GM21526 (cell line): ENCODE measurements around the gene FCHSD2.
"Not testable (repeated sequence)": the region's sequence is repeated elsewhere in the genome, so short reads cannot be mapped to it uniquely, and the experiment has no call there.

Experiments
- ATAC-seq: cut with Tn5 transposase; IDR thresholded peaks from one replicate; pipeline ENCODE4 v1.9.1; 2021; ENCODE audit warnings: moderate library complexity; ENCODE audit not compliant: unreplicated experiment, low FRiP score

The FCHSD2 gene

GRCh38 chr11:72899238-72899637 is 242.9 kb downstream of the FCHSD2 start:
- no peak for ATAC-seq

DNA sequence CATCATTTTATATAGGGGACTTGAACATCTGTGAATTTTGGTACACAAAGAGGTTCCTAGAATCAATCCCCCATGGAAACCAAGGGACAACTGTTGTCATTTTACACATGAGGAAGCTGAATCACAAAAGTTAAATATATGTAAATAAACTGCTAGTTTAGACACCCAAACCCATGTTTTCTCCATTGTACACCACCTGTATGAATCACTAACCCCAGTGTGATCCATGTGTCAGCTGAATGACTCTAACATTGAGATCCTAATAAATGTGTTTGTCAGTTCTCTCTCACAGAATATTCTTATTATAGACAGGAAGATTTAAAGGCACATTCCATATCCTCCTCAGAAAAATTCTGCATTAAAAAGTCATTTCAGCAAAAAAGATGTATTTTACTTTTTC is 244.6 kb downstream of the FCHSD2 start:
- ATAC-seq, result no peak

- no peak for ATAC-seq
Measured at GRCh38 chr11:72896431-72896830, 245.7 kb downstream of the FCHSD2 start.

DNA sequence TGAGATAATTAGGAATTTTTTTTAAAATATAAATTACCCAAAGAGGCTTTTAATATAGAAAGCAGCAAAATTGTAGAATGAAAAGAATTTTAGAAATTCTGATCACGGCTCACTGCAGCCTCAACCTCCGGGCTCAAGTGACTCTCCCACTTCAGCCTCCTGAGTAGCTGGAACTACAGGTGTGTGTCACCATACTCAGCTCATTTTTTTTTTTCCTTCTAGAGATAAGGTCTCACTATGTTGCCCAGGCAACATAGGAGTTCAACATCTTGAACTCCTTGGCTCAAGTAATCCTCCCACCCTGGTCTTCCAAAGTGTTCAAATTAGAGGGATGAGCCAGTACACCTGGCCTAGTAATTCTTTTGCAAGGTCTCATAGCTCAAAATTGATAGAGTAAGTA is 251.2 kb downstream of the FCHSD2 start:
- ATAC-seq, result no peak

GRCh38 chr11:72886619-72887018 is 255.5 kb downstream of the FCHSD2 start:
- no peak for ATAC-seq

DNA sequence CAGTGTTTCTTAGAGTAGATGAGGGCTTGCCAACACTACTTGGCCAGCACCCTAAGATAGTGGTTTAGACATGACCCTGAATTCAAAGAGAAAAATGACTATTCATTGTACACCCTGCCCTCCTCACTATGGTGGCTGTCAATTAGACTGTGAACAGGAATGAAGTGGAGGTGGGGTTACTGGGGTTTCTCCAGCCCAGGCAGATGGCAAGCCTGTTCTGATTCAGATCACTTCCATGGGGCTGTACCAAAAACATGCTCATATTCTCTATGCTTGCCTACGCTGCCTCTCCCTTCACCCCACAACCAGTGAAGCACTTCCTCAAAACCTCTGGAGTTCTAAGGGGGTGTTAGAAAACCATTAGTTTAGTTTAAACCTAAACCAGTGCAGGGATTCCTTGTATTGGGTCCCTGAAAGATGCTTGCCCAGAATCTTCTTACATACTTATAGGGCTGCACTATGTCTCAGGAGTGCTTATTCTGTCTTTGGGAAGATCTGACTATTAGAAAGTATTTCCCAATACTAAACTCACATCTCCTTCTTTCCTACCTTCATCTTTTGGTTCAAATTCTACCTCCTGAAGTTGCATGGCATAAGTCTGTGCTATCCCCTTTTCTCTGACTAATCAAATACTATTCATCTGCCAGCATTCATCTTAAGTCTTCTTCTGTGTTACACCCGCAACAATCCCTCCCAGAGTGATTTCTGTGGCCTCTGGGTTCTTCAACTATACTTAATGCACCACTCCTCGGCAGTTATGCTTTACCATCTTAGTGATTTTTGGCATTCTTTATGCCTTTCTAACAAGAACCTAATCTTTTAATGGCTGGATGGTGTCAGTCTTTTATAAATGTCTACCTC is 256.1 kb downstream of the FCHSD2 start:
- no peak for ATAC-seq

DNA sequence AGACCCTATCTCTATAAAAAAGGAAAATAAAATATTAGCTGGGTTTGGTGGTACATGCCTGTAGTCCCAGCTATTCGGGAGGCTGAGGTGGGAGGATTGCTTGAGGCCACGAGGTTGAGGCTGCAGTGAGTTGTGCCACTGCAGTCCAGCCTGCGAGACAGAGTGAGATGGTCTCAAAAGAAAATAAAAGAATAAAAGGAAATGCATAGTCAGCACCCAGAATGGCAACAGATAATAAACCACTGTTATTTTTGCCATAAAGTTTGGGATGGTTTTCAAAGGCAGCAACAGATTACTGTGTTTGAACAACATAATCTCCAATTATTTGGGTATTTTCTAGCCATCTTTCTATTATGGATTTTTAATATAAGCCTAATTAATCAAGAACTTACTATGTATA is 266.0 kb downstream of the FCHSD2 start:
- no peak for ATAC-seq

GRCh38 chr11:72875736-72876135 is 266.4 kb downstream of the FCHSD2 start:
- no peak for ATAC-seq

GRCh38 chr11:72872012-72872411 is 270.1 kb downstream of the FCHSD2 start:
- no peak for ATAC-seq

DNA sequence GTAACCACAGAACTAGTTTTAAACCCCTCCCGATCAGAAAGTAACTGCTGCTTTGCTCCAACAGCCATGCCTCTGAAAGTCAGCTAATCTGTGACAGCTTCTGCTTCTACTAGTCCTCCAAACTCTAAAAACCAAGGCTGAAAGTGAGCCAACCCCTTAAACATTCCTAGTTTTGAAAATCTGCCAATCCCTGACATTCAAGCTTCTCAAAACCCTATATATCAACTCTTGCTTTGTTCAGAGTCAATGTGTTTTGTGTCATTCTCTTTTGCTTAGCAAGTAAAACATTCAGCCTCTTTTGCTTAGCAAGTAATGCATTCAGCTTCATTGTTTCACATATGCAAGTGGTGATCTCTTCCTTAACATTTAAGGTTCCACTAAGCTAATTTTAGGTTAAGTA is 271.0 kb downstream of the FCHSD2 start:
- ATAC-seq, result no peak

- no peak for ATAC-seq
Measured at GRCh38 chr11:72869831-72870230, 272.3 kb downstream of the FCHSD2 start.

DNA sequence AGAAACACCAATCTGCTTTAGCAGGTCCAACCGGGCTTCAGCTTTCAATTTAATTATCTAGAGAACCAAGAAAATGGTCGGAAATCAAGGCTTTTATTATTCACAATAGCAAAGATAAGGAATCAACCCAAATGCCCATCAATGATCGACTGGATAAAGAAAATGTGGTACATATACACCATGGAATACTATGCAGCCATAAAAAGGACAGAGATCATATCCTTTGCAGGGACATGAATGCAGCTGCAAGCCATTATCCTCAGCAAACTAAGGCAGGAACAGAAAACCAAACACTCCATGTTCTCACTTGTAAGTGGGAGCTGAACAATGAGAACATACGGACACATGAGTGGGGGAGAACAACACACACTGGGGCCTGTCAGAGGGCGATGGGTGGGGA is 274.1 kb downstream of the FCHSD2 start:
- ATAC-seq, result no peak

DNA sequence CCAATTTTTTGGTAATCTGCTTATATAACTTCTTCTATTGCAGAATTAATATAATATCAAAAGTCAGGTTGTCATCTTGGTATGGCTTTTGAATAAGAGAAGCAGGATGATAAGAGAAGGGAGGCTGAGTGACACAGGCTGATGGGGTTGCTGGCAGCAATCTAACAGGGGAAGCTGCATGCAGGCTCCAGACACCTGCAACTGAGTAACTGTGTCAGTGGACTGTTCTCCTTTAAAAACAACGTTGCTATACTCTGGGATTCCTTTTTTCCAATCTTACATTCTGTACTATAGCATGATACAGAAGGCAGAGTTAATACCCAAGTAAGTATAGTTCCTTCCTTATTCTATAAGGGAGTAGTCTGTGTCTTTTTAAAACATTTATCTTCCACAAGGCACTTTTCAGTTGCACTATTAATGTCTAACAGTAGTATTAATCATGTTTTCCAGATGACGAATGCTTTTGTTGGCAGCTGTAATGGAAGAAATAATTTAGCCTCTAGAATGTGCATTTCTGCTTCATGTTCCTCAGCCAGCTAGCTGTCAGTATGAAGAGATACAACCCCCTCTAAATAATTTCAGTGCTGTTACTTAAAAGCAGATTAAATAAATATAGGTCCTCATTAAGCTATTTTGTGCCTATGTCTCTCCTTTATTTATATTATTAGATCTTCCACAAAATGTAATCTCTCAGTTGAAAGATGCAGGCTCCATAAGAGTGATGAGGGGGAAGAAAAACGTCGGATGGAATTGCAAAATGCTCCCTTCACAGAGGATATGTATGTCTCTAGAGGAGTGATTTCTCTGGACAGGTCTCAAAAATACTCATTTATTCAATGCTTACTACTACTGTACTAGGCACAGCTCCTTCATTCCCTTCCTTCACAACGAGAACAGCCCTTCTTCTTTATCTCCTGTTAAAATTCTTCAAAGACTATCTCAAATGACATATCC is 277.1 kb downstream of the FCHSD2 start:
- no peak for ATAC-seq

DNA sequence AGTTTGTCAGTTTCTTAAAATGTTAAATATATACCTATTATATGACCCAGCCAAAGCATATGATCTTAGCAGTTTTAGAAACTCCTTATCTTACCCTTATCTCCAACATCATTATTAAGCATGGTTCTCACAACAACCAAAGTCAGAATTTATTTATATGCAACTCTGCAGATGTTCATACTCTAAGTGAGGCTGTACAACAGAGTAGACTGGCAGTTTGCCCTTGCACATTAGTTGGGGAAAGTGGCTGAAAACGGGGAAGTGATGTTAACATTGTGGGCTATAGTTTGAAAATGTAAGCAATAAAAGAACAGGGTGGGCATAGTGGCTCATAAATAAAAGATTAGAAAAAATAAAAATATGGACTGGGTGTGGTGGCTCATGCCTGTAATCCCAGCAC is 278.2 kb downstream of the FCHSD2 start:
- ATAC-seq, result no peak

DNA sequence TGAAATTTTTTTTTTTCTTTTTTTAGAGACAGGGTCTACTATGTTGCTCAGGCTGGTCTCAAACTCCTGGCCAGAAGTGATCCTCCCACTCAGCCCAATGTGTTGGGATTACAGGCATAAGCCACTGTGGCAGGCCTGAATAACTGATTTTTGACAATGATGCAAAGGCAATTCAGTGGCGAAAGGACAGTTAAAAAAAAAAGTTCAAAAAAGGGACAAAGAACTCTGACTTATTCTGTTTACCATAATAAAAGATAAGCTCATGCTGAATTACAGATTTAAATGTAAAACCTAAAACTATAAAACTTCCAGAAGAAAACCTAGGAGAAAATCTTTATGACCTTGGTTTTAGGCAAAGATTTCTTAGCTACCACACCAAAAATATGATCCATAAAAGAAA is 279.0 kb downstream of the FCHSD2 start:
- ATAC-seq, result no peak

- ATAC-seq, result no peak
Measured at GRCh38 chr11:72860592-72860991, 281.5 kb downstream of the FCHSD2 start.

GRCh38 chr11:72860010-72860409 is 282.1 kb downstream of the FCHSD2 start:
- ATAC-seq, result no peak

- no peak for ATAC-seq
Measured at GRCh38 chr11:72859126-72859525, 283.0 kb downstream of the FCHSD2 start.

GRCh38 chr11:72858267-72858666 is 283.9 kb downstream of the FCHSD2 start:
- not testable (repeated sequence) for ATAC-seq

DNA sequence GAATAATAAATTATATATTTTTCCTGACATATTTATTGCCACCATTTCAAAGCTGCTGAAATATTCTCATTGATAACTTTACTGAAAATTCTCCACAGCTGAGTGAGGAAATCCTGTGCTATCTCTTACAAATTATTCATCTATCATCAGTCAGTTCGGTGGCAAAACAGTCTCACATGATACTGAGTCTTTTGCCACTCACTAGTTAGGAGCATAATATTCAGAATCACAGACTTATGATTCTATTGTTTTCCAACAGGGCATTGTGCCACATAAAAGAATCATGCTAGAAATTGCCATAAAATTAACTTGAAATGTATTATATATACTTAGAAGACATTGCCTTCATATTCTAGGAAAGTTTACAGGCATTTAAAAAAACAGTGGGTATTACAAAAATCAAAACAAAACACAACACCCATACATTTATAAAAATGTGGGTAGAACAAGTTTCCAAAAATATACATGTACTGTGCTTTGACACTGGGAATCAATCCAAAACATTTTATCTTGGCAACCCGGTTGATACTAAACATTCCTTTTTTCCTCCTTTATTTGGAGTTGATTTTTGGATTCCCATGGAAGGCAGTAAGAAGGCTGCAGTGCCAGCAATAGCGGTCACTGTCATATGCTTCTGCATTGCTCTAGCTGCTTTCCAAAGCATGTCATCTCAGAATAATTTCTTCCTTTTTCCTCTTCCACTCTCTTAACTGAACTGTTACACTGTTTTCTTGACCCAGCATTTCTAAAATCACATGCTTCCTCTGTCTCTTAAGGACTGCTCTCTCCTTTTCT is 285.4 kb downstream of the FCHSD2 start:
- ATAC-seq, result no peak

DNA sequence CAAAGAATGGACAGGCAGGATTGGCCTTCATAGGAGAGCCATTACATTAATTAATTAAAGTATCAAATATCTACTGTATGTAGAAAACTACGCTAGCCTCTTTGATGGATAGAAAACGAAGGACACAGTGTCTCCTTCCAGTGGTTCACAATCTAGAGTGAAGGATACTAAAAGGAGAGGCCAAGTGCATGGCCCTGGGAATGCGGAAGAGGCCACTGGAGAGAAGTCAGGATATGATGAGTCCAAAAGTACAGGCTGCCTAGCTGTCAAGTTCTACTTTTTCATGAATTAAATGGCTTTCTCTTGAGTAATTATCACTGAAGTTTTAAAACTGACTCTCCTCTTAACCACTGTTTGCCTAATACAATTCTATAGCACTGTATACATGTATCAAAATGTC is 286.1 kb downstream of the FCHSD2 start:
- ATAC-seq, result no peak
